Measurements from ENCODE around the gene CAPZB.
A peak's percentile ranks its signal among the peaks of the same experiment; 100 is the strongest.

The CAPZB gene

DNA sequence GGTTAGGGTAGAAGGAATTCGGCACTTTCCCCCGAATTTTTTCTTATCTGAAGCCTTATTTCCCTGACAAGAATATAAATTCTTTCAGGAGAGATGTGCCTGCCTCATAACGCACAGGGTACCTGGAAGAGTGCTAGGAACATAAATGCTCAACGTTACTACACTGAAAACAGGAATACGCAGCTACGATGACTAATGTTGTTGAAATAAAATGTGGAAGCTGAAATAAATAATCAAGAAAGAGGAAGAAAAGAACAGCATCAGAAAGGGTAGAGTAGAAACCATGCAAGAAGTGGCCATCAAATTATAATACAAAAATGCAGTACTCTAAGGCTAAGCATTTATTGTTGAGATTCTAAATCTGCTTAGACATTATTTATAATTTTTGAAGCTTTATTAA is 139.3 kb downstream of the CAPZB start:
- DNase-seq (ENCODE audit: low spot score): no peak

DNA sequence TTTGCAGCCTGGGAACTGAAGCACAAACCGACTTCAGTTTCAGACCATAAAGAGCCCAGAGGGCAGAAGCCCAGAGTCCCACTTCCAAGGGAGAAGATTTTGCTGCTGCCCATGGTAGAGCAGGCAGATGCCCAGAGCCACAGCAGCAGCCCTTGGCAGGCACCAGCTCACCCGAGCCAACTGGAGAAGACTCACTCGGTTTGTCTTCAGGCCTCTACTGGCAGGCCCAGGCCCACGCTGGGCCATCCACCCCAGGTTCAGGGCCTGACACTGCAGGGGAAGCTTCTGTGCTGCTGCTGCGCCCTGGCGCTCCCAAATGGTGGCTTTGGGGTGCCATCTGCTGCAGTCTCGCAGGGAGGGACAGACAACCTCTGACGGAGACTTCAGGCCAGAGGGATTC is 139.9 kb downstream of the CAPZB start:
- DNase-seq (ENCODE audit: low spot score): no peak

DNA sequence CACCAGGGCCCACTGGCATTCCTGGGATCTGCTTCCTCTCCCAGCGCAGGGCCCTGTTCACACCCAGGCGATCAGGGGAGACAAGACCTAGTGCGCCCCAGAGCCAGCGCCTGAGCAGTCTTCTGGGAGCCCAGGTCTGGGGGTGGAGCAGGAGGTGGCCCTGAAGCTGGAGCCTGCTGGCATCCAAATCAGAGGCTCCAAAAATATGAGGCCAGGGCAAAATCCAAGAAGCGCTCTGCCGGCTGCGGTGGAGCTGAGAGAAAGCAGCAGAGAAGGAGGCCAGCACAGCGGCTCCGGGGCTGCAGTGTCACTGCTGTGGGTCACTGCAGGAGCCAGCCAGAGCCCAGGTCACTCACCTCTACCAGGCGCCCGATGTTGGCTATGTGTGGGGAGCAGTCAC is 140.5 kb downstream of the CAPZB start:
- DNase-seq (ENCODE audit: low spot score): no peak

DNA sequence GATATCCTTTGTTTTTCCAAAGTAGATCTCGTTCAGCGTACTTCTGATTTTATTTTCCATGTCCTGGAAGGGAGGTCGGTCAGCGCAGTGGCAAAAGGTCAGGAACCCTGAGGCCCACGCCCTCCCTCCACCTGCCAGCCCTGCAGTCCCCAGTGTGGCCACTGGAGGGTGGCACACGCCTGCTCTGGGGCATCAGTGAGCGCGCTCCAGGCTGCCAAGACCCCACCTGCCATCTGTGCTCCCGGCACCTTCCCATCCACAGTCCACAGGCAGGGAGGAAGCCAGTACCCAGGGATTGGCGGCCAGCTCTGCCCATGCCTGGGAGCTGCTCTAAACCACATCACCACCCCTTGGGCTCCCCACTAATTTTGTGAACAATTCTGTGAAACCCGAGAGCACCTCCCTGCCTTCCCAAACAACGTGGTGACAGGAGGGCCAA is 140.9 kb downstream of the CAPZB start:
- DNase-seq (ENCODE audit: low spot score): peak; percentile 13

DNA sequence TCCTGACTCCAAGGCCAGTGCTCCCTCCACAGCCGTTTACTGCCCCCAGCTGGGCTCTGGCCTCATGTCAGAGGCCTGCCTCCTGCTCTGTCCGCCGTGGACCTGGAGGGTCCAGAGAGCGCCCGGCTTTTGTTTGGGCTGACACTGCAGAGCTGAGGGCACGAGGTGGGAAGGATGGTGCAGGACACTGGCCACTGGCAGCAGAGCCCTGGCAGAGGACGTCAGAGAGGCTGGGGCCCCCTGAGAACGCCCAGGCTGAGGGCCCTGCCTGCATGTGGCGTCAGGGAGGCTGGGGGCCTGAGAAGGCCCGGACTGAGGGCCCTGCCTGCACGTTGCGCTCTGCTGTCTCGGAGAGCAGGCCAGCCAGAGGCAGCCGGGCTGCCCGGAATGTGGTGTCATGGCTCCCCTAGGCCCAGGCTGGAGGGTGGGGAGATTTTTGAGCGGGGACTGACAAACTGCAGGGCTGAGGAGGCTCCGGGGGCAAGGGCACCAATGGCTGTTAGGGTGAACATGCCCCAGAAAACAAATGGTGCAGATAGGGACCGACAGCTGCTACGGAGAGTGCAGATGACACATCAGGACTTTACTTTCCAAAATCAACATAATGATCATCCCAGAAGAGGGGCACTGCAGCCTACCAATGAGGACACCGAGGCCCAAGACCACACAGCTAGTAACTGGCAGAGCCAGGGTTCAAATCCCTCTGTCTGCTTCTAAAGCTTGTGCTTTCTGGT is 141.6 kb downstream of the CAPZB start:
- DNase-seq (ENCODE audit: low spot score): no peak

DNA sequence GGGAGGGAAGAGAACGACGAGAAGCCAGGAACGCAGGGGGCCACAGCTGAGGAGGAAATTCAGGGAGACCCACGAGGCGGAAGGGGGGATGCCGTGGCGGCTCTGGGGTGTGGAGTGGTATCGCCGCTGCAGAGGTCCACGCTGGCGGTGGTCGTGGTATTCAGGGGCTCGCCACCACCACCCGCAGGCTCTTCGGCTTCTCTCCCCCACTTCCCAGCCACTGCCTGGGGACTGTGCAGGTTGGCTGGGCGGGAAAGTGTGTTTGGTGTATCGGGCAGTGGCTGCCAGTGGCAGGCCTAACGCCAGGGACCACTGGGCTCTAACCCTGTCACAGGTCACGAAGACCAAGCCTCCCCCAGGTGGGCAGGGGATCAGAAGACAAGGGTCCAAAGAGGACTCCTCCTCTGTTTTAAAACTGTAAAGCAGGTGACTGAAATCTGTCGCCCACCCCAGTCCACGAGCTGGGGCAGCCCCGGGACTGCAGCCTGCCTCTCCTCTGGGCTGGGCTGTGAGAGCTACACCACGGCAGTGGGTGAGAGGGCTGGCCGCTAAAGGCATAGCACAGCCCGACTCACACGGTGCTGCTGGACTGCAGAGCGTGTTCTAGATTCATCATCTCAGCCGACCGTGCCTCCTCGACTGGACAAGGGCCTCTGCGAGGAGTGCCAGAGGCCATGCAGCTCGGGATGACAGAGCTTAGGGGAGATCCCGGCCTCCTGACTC is 142.3 kb downstream of the CAPZB start:
- no peak for DNase-seq (ENCODE audit: low spot score)

DNA sequence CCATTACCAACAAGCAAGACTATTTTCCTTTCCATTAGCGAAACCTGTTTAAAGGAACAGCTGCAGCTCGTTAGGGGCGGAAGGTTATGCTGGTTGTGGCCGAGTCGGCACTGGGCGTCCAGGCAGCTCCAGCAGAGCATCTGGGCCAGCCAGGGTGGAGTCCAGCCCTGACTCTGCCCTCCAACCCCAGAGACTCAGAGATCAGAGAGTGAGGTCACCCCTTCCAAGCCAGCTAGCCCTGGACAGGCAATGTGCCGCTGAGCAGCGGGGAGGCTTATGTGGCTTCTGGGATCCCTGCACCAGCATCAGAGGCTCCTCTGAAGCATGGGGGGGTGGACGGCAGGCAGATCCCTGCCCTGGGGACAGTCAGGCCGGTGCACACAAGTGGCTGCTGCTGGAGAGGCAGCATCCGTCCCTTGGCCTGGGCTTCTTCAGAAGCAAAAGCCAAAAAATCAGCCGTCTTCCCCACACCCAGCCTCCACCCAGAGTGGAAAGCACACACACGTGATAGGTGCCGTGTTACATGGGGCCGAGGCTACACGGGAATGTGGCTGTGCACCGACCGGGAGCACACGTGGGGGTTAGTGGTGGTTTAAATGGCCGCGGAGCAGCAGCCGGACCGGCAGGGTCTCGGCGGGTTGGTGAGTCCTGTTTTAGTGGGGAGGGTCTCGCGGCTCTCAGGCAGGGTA is 143.1 kb downstream of the CAPZB start:
- DNase-seq (ENCODE audit: low spot score): no peak

DNA sequence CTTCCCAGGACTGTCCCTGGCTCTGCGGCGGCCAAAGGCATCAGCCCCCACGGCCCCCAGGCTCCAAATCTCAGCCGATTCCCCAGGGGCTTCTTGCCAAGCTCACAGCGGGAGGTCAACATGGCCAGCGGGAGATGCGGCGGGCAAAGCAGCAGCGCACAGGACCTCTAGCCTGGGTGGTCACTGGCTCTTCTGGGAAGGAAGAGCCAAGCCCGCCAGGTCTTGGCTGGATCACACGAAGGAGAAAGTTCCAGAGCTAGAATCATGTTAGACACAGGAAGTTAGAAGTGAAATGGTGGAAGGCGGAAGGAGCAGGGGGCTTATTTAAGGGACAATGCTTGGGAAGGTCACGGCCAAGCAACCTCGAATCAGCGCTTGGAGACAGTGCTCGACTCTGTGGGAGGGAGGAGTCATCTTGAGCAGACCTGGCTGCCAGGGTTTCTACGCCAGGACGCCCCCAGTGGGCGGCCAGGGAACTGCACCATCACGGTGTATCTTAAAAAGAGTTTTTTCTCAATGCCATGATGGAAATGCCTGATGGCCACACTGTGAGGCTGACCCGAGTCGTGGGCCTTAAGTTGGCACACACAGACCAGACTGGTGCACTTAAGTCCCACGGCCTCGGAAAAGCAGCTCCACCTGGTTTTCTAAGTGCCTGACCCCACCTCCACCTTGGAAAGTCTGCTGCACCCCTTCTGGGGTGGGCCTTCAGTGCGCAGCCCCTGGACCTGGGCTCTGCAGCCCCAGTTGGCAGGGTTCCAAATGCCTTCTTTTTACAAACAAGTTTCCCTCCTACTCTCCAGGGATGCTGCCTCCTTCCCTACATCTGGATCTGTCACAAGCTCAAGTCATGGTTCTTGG is 143.9 kb downstream of the CAPZB start:
- peak; percentile 86 for DNase-seq (ENCODE audit: low spot score)

DNA sequence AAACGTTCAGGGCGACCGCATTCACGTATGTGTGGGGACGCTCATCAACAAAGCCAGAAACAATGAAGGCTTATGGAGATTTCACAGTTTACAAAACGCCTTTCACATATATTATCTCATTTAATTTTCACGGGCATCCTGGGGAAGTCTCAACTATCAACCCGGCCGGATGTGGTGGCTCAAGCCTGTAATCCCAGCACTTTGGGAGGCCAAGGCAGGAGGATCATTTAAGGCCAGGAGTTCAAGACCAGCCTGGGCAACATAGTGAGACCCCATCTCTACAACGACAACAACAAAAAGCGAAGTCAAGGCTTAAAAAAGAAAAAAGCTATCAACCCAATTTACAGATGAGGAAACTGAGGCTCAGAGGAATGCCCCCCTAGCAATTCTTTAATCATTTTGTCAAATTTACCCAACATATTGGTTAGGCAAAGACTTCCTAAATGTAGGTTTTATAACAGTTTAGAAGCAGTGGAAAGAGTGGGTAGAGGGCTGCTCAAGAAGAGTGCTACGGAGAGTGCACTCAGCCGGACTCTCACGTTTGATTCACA is 144.9 kb downstream of the CAPZB start:
- DNase-seq (ENCODE audit: low spot score): no peak

DNA sequence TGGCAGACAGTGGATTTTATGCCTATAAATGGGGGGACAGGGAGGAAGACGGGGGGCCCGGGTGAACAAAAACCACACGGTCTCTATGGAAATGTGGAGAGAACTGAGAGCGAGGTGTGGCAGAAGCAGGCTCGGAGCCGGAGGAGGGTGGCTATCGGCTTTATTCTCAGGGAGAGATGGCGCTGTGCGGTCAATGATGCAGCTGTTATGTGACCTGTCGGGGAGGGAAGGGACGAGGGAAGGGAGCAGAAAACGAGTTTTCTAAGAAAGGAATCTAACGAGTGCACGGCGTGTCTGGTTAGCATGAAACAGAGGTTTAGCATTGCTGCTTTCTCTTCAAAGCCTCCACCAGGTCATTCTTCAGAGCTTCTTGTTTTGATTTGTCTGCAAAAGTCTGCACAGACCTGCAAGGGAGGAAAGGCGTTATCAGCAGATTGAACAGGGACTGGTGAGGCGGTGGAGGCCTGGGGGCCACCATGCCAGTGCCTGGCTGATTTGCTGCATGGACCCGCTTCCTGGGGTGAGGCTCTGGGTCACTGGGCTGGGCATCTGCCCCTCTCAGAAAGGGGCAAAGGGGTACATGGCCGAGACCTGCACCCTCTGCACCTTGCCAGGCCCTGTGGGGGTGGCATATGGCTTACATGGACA is 146.0 kb downstream of the CAPZB start:
- DNase-seq (ENCODE audit: low spot score): no peak

DNA sequence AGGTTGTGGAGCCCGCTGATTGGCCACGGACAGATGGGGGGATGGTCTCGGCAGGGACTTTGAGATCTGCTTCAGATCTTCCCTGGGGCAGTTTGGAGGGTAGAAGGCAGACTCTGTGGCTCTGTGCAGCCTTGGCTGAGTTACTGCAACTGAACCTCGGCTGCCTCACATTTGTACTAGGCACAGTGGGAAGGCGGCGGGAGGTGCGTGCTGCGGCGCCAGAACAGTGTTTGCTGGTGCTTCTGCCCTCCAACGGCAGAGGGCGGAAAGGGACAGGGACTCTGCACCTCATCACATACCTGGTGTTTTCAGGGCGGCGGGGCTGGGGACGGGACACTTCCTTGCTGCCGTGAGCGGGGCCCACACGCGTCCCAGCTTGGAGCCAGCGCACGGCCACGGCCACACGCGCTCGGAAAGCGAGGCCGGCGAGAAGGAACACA is 147.0 kb downstream of the CAPZB start:
- no peak for DNase-seq (ENCODE audit: low spot score)

DNA sequence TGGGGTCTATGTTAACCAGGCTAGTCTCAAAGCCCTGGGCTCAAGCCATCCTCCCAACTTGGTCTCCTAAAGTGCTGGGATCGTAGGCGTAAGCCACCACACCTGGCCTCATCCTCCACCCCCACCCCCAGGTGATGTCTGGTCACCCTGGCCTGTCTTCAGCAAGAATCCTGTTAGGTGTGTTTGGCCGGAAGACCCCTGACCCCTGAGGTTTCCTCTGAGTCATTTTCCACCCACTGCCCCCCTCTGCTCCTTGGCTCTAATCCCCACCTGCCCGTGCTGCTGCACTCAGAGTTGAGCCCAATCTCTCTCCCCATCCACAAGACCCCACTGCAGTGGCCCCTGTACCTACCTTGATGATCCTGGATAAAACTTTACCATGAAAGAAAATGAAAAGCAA is 148.1 kb downstream of the CAPZB start:
- DNase-seq (ENCODE audit: low spot score): no peak

DNA sequence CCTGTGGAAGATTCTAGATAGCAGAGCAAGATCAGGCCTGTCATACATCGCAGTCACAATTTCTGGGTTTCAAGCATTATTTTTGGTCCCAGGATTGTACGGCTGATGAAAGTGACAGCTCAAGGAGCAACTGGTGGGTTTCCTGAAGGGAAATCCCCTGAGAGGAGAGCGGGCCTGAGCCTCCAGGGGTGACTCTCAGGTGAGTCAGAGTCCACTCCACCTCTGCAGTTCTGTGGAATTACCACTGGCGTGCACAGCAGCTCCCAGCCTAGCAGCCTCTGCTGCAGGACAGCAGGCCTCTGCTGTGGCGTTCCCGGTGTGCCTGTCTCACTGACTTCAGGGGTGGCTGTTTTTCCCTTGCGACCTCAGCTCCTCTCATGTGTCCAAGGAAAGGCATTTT is 148.8 kb downstream of the CAPZB start:
- no peak for DNase-seq (ENCODE audit: low spot score)

DNA sequence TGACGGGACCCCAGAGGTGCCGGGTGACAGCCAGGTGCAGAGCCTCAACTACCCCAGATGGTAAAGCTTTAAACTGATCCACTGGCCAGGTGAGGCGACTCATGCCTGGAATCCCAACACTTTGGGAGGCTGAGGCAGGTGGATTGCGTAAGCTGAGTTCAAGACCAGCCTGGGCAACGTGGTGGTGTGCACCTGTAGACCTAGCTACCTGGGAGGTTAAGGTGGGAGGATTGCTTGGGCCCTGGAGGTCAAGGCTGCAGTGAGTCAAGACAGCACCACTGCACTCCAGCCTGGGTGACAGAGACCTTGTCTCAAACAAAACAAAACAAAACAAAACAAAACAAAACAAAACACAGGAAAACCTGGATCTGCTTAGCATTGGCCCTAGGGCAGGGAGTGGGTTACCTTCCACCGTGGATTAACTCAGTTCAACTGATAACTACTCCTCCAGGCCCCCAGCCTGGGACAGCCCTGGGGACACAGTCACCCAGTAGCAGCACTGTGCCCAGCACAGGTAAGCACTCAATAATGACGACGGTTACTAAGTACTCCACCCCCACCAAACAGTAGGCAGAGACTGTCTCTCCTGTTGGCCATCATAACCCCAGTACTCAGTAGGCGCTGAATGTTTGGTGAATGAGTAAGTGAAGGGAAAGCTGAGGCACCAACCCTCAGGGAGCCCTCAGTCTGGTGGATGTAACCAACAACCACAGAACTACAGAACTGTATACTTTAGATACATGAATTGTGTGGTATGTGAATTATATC is 151.6 kb downstream of the CAPZB start:
- no peak for DNase-seq (ENCODE audit: low spot score)

DNA sequence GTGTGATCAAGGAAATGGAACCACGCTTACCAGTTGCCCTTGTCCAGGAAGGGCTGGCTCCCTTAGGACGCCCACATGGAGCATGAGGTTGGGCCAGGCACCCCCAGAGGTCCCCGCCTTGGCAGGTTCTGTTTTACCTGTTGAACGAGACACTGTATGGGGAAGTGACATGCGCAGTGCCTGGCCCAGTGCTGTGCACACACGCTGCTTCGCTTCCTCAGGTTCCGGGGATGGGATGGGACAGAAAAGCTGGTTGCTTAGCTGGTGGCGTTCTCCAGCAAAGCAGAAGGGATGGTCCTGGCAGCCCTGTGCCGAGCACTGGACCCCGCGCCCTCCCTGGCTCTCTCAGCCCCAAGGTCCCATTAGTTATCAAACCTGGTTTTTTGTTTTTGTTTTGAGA is 152.5 kb downstream of the CAPZB start:
- no peak for DNase-seq (ENCODE audit: low spot score)

DNA sequence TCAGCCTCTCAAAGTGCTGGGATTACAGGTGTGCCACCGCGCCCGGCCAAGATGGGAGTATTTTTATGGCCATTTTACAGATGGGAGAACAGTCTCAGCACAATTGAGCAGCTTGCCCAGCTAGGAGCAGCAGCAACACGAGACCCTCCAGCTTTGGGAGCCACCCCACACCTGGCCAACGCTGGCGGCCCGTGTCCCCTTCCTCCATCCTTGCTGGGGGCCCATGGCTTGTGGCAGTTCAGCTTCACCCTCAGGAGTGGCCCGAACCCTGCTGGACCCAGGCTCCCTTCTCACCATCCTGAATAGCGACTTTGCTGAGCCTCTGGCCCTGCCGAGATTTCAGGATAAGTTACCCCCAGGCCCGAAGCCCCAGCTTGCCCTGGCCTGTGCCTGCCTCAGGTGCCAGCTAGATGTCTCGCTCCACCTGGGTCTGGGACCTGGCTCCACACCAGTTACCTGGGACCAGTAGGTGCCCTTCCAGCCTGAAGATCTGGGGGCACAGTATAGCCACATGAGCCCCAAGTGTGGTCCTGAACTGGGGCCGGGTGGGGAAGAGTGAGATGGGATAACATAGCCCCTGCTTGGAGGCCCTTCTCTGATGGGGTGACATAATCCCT is 154.0 kb downstream of the CAPZB start:
- DNase-seq (ENCODE audit: low spot score): no peak

DNA sequence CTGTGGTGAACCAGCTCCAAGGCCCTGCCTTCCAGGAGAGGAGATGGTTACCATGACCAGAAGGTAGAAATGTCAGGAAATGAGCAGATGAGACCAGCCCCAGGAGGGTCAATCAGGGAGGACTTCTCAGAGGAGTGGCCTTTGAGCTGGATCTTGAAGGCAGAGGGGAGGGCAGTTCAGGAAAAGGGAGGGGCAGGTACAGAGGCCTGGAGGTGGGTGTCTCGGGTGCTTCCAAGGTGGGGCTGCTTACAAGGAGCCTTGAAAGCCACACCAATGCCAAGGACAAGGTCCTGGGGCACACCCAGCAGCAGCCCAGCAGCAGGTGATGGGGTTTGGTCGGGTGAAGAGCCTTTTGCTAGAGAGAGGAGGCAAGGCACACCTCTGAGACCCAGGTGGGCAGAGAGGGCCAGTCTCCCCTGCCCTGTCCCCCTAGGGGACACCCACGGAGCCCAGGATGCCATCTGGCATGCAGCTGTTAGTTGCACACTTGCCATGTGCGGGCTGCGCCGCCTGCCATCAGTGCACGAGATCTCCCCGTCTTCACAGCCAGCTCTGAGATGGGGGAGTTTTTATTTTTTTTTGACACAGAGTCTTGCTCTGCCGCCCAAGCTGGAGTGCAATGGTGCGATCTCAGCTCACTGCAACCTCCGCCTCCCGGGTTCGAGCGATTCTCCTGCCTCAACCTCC is 154.7 kb downstream of the CAPZB start:
- no peak for DNase-seq (ENCODE audit: low spot score)

DNA sequence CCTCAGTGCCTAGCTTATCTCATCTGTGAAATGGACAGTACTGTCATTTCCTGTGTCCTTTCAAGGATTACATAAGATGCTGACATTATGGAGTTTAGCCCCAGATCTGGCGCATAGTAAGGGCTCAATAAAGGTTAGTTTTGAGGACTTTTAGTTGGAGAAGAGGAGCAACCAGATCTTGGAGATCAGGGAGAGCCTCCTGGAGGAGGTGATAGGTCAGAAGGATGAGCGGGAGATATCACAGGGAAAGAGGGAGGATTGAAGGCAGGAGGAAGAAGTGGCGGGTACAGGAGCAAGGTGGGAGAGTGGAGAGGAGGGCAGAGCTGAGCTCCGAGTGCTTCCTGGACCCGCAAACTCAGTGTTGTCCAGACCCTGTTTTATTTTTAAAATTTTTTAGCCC is 155.7 kb downstream of the CAPZB start:
- no peak for DNase-seq (ENCODE audit: low spot score)

DNA sequence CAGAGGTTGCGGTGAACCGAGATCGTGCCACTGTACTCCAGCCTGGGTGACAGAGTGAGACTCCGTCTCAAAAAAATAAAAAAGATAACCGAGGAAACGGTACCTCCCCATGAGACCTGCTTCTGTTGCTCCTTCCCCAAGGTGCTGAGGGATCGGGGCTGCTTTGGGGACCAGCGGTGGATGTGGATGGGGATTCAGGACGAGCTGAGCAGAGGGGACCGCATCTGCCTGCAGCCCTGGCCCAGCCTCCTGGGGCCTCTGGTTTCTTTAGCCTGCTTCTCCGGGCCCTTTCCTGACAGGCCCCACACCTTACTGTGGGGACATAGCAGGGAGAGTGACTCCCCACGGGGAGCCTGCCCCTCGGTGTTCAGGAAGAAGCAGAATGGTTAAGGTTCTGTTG is 156.2 kb downstream of the CAPZB start:
- DNase-seq (ENCODE audit: low spot score): no peak

DNA sequence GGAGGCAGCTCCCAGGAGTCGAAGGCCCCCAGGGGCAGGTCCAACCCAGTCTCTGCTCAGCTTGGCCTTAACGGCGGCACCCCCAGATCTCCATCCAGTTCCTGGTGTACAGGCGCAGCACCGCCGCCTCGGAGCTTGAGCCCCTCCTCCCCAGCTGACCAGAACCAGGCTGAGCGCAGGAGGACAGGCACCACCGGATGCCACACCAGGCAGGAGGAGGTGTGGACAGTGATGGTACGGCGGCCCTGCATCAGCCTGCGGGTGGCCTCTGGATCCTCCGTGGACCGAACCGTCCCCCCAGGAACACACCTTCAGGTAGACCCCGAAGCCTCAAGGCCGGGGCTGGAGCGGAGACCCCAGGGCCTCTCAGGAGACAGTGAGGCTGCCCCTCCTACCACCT is 156.9 kb downstream of the CAPZB start:
- DNase-seq (ENCODE audit: low spot score): no peak
